CD4-positive, alpha-beta T cell treated with Interleukin-1 beta for 1 hour (primary cell): Measurements from ENCODE around the gene SMCR8.
"Not testable (repeated sequence)": the region's sequence is repeated elsewhere in the genome, so short reads cannot be mapped to it uniquely, and the experiment has no call there.

Experiments used
- DNase-seq, 2 donors: peaks; one replicate each; pipeline ENCODE4 v3.0.0-alpha.2; 2020 to 2022

Gene SMCR8

GRCh38 chr17:18361837-18362697 is 47.0 kb downstream of the SMCR8 start:
- no peak for DNase-seq

- no peak for DNase-seq
These were observed 47.6 kb downstream of the SMCR8 start for GRCh38 chr17:18362698-18363100.

- DNase-seq, result peak; percentile 90 to 91
These were observed 48.3 kb downstream of the SMCR8 start, which contains the start of gene SHMT1 for GRCh38 chr17:18363101-18364049. TSS of gene SHMT1 (minus strand) at chr17:18363550. CDS start at chr17:18355981, 7,569 bp downstream.

- DNase-seq, result no peak
These were observed 49.1 kb downstream of the SMCR8 start for GRCh38 chr17:18364166-18364565.

- DNase-seq, result no peak
These were observed 53.9 kb downstream of the SMCR8 start for GRCh38 chr17:18368946-18369345.

GRCh38 chr17:18370761-18371160 is 55.7 kb downstream of the SMCR8 start:
- no peak for DNase-seq

- no peak for DNase-seq
These were observed 56.4 kb downstream of the SMCR8 start for GRCh38 chr17:18371455-18371854.

GRCh38 chr17:18373181-18373580 is 58.1 kb downstream of the SMCR8 start:
- DNase-seq, result not testable (repeated sequence)

GRCh38 chr17:18374216-18374615 is 59.1 kb downstream of the SMCR8 start:
- no peak for DNase-seq
